Hematopoietic multipotent progenitor cell (in vitro differentiated cells): Measurements from ENCODE around the gene CNOT6L. TPM values are rescaled to one million over a fixed set of nuclear protein-coding genes. Genes with fewer than 3 reads are reported as not detected.

Experiments
- DNase-seq, 3 donors: peaks; one replicate each; pipeline ENCODE4 v3.0.0-alpha.2; 2011 to 2015; ENCODE audit warnings: low read depth in 2 of 3, low spot score in 2 of 3
- total RNA-seq: library from RNA; depleted of rRNA; stranded (reverse); fragments of >200 nt; gene quantifications from one replicate; pipeline ENCODE4 v1.2.3, GENCODE V29; 2012

CNOT6L gene
- total RNA-seq, 1 donor = 42.0 TPM

DNA sequence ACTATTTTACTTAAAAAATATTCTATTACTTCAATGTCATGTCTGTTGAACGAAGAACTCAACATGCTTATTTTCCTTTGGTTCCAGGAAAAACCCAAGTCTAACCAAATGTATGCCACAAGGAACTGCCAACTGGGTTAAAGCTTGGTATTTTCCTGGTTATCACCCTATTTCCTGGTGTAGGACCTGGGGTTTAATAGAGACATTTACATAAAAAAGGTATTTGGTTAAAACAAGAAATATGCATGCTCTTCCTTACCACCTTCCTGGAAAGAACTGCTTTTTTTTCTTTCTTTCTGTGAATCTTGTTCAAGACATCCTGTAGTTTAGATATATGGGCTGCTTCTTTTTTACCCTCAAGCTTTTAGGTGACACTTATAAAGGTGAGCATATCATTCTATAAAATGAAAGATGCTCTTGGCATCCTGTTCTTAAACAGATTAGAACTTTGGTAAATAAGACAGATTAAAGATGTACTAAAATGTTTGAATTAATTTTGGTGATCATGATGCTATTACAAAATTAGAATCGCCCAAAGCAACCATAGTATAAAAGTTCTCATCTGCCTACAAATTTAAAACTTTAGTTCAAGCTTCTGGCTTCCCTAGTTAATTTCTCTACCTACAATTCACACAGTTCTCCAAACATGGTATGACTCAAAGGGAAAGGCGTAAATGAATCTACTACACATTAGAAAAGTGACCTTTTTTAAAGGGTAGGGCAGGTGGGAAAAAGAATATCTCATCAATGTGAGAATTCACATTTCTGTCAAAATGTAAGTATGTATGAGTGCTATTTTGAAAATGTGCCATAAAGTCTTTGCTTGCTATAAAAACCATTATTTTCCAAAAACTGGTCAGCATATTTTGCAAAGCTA, 103.5 kb downstream of the CNOT6L start:
- no peak for DNase-seq

DNA sequence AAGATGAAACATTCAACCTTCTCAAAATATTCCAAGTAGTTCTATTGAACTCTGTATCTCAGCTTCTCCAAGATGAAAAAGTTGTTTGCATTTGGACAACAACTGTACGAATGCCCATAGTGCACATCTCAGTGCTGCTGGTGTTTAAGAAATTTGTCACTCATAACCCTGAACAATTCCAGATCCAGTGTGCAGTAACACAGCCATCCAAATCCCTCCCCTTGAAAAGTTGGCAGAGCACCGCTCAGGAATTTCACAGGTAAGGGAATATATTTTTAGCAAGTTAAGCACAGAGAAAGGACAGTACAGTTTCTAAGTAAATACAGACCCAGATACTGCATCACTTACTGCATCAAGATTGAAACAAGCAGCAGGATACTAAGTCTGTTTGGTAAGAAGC, 104.7 kb downstream of the CNOT6L start:
- DNase-seq = no peak

DNA sequence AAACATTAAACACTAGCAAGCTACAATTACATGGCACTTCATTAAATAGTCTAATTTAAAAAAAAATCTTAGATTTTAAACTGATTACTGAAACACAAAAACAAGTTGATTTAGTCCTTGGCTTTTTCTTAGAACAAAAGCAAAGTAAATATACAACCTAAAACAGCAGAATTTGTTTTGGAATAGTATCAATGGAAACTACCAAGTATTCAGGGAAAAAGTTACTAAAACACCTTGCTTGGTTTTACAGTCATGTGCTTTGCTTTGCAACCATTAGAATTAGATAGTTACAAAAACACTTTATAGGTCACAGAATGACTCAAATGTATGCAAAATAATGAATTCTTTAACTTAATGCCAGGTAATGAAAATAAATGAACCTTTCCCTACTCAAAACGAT, 105.3 kb downstream of the CNOT6L start:
- no peak for DNase-seq

DNA sequence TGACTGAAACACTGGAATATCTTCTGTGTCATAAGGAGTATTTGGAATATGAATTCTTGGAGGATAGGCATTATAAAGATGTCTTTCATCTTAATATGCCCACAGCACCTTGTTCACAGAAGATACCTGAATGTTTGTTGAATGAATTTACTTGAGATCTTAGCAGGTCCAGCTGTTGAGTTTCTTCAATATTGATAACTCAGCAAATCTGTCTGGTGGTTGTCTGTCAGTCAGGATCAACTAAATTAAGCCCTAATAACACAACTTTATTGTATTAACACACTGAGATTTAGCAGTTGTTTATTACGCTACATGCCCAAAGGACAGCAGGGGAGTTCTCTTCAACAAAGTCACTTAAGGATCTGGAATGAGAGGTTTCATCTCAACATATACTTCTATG, 106.5 kb downstream of the CNOT6L start:
- no peak for DNase-seq

- no peak for DNase-seq
Observed at GRCh38 chr4:77711469-77711868, 107.7 kb downstream of the CNOT6L start.

DNA sequence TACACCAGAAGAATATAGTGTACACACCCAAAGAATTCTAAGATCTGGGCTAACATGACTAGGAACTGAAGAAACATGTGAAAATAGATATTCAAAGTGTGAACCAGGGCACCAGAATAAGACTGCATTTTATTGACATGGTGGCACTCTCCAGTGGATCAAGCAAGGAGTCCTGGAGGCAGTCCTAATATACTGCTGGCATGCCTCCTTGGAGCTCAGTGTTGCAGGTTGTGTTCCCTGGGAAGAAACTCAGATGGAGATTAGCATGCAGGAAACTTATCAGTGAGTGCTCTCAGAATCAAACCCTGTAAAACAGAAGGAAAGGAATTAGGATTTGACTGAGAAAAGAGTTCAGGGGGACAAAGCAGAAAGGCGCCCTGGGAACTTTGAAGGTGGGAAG, 108.5 kb downstream of the CNOT6L start:
- no peak for DNase-seq

GRCh38 chr4:77710059-77710458, 109.1 kb downstream of the CNOT6L start:
- no peak for DNase-seq

DNA sequence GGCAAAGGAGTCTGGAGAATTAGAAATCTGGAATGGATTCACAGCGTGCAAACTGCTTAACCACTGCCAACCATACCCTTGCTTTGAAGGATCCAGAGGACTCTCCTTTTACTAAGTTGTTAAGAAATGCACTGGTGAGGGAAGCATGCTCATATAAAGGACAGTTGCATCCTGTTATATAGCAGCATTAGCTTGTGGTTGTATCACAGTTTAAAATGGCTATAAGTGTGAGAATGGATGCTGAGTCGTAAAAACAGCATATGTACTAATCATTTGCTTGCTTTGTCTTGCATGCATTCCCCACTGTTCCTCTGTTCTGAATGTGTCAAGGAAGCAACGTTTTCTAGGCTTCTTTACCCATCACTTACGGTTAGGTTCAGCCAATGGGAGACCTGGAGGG, 112.5 kb downstream of the CNOT6L start:
- no peak for DNase-seq

GRCh38 chr4:77703666-77704065, 115.5 kb downstream of the CNOT6L start:
- DNase-seq = no peak

DNA sequence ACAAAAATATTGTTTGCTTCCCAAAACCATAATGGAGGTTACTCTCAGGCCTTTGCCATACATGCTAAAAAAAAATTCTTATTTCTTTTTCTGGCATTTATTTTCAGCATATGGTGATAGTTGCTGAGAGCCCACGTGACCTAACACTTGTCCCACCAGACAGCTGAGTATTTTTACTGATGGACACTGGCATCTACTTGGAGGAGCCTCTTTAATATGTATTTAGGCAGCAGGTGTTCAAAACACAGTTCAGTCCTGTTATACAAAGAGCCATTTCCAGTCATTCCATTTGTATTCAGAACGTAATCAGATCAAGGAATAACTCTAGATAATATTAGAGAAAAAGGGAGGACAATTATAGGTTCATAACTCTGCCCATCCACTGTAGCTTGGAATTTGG, 118.0 kb downstream of the CNOT6L start:
- no peak for DNase-seq

GRCh38 chr4:77699731-77700210, 119.4 kb downstream of the CNOT6L start:
- no peak for DNase-seq

DNA sequence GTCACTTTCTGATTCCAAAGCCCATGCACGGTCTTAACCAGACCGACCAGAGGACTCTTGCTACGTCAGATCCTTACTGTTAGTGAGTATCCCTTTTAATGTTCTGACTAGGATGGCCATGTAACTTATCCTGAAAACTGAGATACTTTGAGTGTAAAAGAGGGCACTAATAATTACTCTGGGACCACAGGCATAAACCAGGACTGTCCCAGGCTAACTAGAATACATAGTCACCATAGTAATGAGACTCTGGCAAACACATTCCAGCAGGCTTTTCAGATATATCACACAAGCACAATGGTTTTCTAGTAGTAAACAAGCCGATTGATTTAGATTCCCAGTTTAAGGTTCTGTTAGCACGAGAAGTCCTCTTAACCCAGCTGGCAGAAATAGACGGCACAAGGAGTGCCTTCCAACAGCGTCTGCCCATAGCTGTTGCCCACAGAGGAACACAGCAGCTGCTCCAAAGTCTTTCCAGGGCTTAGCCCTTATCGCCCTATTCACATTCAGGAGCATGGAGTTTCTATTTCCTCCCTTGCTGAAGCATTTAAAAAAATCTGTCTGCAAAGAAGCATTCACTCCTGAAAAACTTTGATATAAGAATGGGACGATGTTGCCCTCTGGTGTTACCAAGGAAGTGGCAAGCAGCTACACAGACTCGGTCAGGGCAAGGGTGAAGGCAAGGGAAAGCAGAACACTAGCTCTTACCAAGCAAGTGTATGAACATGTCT, 121.1 kb downstream of the CNOT6L start:
- DNase-seq = peak in 2 of 3 donors; percentile 30 to 51

DNA sequence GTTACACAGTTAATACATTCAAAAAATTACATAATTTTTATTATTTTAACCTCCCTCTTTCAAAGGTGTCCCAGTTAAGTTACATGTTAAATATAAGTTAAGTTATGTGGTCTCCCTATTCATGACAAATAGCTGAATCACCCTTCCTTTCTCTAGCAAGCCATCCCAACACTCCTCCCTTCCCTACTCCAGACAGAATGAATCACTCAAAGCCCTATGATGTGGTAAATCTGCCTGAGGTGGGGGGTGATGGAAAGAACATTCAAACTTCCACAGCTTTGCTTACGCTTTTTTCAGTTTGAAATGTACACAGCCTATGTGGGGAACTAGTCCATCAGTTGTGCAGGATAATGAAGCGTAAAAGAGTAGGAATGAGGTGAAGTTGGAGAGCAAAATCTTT, 123.4 kb downstream of the CNOT6L start:
- DNase-seq = no peak

- no peak for DNase-seq
Observed at GRCh38 chr4:77692847-77693432, 126.2 kb downstream of the CNOT6L start.

DNA sequence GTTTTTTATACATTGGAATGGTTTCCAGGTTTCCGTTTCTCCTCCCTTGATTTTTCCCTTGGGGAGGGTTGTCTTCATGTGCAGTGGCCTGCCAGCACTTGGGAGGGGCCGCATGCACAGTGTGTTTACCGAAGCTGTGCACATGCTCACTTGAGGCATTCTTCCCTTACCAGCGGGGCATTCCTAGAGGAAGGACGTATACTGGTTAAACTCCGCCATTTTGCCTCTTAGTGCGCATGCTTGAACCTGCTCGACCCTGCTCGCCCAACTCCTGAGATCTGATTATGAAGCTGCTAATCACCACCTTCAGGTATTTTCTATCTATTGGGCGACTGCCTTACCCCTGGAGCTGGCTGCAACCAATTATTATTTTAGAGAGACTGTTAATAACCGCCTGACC, 137.4 kb downstream of the CNOT6L start:
- no peak for DNase-seq

- no peak for DNase-seq
Observed at GRCh38 chr4:77676842-77677241, 142.3 kb downstream of the CNOT6L start.

DNA sequence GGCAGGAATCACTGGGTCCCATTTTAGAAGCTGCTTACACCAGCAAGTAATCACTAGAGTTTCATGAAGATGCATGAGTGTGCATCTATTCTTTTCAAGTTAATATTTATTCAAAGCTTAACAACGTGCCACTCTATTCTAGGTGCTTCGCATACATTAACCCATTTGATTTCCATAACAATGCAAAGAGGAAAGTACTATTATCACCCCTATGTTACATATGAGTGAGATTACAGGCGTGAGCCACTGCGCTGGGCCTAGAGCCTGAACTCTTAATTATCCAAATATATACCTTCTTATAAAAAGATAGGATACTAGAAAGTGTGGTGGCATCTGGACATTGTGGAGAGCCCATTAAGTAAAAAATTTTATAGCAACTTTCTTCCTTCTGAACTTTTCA, 148.1 kb downstream of the CNOT6L start:
- DNase-seq = no peak

GRCh38 chr4:77669946-77670590, 149.1 kb downstream of the CNOT6L start:
- DNase-seq = no peak

DNA sequence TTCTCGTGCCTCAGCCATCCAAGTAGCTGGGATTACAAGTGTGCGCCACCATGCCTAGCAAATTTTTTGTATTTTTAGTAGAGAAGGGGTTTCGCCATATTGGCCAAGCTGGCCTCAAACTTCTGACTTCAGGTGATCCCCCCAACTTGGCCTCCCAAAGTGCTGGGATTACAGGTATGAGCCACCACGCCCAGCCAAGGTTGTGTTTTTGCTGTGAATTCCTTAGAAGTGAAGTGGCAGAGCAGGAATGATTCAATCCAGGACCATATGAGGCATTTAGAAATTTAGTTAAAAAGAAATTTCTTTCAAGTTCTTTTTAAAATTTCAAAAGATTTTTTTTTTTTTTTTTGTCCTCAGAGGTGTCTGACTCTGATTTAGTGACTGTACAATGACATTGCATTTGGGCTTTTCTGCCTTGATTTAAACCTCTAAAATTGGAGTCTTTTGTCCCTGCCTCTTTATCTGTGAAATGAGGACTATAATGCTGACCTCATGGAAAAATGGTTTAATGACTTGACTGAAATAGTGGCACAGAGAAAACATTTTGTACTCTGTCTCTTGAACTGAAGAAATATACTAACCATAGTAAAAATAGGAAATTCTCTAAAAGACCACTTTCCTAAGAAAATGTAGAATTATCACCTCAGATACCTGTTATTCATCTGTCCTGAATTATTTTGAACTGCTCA, 153.6 kb downstream of the CNOT6L start:
- DNase-seq = no peak
